Measurements from ENCODE around the gene RAPGEF6.

DNA sequence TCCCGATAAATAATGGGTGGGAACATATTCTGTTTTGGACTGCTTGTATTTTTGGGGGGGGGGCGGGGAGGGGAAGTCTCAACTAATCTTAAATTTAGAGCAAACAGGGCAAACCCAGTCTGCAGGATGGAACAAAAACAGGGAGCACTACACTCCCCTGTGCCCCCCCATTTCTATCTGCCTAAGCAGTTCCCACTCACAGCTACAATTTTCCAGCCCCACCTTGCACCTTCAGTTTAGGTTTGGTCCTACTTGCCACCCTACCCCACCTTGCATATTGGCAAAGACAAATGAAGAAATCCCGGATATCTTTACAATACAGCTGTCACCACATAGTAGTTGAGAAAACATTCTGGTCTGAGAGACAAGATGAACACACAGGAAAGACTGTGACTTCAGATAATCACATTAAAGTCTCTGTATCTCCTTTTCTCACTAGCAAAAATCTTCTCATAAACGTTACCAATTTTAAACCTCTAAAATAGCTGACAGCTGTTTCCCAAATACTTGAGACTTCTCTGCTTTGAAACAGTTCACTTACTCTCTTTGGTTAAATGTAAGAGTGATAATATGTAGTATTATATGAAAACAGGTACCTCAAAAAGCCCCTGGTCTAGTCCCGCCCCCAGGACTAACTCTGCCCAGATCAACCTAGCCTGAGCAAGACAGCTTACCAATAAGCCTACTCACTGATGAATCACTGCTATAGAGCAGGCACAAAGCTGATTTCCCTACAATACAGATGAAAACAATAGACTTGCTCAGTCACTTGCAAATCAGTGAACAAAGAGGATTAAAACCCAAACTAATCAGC is 5.2 kb upstream of the RAPGEF6 start:
- TF ChIP-seq POLR2AphosphoS5 (IDR thresholded peaks at IDR 0.05), result no peak
- no peak for TF ChIP-seq POLR2A (IDR thresholded peaks at IDR 0.05; ENCODE audit: low read depth)
- TF ChIP-seq, protein P1, sequence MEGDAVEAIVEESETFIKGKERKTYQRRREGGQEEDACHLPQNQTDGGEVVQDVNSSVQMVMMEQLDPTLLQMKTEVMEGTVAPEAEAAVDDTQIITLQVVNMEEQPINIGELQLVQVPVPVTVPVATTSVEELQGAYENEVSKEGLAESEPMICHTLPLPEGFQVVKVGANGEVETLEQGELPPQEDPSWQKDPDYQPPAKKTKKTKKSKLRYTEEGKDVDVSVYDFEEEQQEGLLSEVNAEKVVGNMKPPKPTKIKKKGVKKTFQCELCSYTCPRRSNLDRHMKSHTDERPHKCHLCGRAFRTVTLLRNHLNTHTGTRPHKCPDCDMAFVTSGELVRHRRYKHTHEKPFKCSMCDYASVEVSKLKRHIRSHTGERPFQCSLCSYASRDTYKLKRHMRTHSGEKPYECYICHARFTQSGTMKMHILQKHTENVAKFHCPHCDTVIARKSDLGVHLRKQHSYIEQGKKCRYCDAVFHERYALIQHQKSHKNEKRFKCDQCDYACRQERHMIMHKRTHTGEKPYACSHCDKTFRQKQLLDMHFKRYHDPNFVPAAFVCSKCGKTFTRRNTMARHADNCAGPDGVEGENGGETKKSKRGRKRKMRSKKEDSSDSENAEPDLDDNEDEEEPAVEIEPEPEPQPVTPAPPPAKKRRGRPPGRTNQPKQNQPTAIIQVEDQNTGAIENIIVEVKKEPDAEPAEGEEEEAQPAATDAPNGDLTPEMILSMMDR (IDR thresholded peaks at IDR 0.05), result no peak
